ENCODE results near the gene CLIC4.

DNA sequence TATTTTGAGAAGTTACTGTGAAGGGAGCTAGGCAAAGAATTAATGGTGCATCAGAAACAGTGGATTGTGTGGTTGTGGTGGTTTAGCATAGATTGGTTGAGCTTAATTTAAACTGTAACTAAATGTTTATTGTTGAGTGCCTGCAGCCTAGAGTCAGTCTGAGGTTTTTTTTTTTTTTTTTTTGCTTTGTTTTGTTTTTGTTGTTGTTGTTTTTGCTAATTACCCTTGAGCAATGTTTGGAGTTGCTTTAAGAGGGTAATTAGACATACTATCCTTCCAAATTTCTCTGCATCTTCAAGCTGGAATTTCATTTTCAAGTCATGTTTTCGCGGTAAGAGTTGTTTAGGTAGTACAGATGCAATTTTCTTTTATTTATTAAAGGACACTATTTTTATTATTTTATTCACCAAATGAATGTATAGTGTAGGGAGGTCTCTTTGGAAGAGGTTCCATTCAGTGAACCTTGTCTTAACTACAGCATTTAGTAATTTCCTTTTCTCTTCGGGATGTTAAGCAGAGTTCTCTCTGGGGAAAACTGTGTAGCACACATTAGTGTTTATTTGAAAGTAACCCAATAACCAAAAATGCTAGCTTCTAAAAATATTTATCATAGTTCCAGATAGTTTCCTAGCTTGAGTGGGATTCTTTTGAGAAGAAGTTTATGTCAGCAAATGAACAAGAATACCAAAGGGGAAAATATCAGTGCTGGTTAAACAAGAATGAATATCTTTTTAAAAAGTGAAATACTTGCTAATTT is 82.3 kb downstream of the CLIC4 start:
- TF ChIP-seq, protein P1, sequence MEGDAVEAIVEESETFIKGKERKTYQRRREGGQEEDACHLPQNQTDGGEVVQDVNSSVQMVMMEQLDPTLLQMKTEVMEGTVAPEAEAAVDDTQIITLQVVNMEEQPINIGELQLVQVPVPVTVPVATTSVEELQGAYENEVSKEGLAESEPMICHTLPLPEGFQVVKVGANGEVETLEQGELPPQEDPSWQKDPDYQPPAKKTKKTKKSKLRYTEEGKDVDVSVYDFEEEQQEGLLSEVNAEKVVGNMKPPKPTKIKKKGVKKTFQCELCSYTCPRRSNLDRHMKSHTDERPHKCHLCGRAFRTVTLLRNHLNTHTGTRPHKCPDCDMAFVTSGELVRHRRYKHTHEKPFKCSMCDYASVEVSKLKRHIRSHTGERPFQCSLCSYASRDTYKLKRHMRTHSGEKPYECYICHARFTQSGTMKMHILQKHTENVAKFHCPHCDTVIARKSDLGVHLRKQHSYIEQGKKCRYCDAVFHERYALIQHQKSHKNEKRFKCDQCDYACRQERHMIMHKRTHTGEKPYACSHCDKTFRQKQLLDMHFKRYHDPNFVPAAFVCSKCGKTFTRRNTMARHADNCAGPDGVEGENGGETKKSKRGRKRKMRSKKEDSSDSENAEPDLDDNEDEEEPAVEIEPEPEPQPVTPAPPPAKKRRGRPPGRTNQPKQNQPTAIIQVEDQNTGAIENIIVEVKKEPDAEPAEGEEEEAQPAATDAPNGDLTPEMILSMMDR (IDR thresholded peaks at IDR 0.05; ENCODE audit: low read depth, low read length), result no peak
- no peak for TF ChIP-seq EZH2phosphoT487 (IDR thresholded peaks at IDR 0.05; ENCODE audit: low read depth)

All from OCI-LY3 (cell line).